Measurements from ENCODE around the gene NGFR.

The NGFR gene

GRCh38 chr17:49491192-49491769 is 3.8 kb upstream of the NGFR start:
- CTCF ChIA-PET, result interaction anchor here (0.6 to 2.5 kb wide), 4 partner anchors 19 to 66 kb away, joined by 3 to 16 read pairs (median 4); no protein-coding TSS in a partner anchor
- POLR2A ChIA-PET (ENCODE audit: low non-redundant PET), result interaction anchor here (0.6 kb wide), 2 partner anchors 10 to 55 kb away, joined by 4 to 8 read pairs; no protein-coding TSS in a partner anchor
- no peak overlapping the region for H3K27ac ChIP-seq
- TF ChIP-seq CTCF (conservative IDR thresholded peaks at IDR 0.05; ENCODE audit: low read depth), result no peak
- DNase-seq (ENCODE audit: low spot score), result no peak

- no peak for DNase-seq (ENCODE audit: low spot score)
- no peak overlapping the region for H3K27ac ChIP-seq
- CTCF ChIA-PET, result interaction anchor here (0.6 to 4.0 kb wide), 6 partner anchors 19 to 75 kb away, joined by 3 to 90 read pairs (median 4); no protein-coding TSS in a partner anchor
- POLR2A ChIA-PET (ENCODE audit: low non-redundant PET), result no interaction called here
- TF ChIP-seq CTCF (conservative IDR thresholded peaks at IDR 0.05; ENCODE audit: low read depth), result no peak
Measured at GRCh38 chr17:49494399-49494985, 601 bp upstream of the NGFR start.

GRCh38 chr17:49495842-49496182 is 719 bp downstream of the NGFR start:
- no peak overlapping the region for H3K27ac ChIP-seq
- TF ChIP-seq CTCF (conservative IDR thresholded peaks at IDR 0.05; ENCODE audit: low read depth), result no peak
- CTCF ChIA-PET, result interaction anchor here (0.5 to 4.0 kb wide), 24 partner anchors 10 to 1845 kb away, joined by 3 to 90 read pairs (median 4); no protein-coding TSS in a partner anchor
- DNase-seq (ENCODE audit: low spot score), result no peak
- POLR2A ChIA-PET (ENCODE audit: low non-redundant PET), result no interaction called here

- CTCF ChIA-PET, result interaction anchor here (0.5 to 4.0 kb wide), 28 partner anchors 9 to 1846 kb away, joined by 3 to 90 read pairs (median 4); no protein-coding TSS in a partner anchor
- peak; percentile 56 for DNase-seq (ENCODE audit: low spot score)
- H3K27ac ChIP-seq, result no peak overlapping the region
- POLR2A ChIA-PET (ENCODE audit: low non-redundant PET), result no interaction called here
- TF ChIP-seq CTCF (conservative IDR thresholded peaks at IDR 0.05; ENCODE audit: low read depth), result peak; percentile 96
Measured at GRCh38 chr17:49496183-49496866, 1.2 kb downstream of the NGFR start.

GRCh38 chr17:49496867-49497147 is 1.7 kb downstream of the NGFR start:
- ChIA-PET CTCF (interaction anchor here (0.5 to 4.0 kb wide), 20 partner anchors 9 to 242 kb away, joined by 3 to 90 read pairs (median 4); no protein-coding TSS in a partner anchor), POLR2A (ENCODE audit: low non-redundant PET) (no interaction called here)
- TF ChIP-seq CTCF (conservative IDR thresholded peaks at IDR 0.05; ENCODE audit: low read depth), result no peak
- peak overlapping the region; percentile 5; the same call in 1 of the 2 replicates for H3K27ac ChIP-seq
- DNase-seq (ENCODE audit: low spot score), result no peak

GRCh38 chr17:49497148-49498028 is 2.3 kb downstream of the NGFR start:
- ChIA-PET POLR2A (ENCODE audit: low non-redundant PET) (no interaction called here), CTCF (interaction anchor here (0.5 to 4.0 kb wide), 21 partner anchors 8 to 242 kb away, joined by 3 to 90 read pairs (median 4); no protein-coding TSS in a partner anchor)
- H3K27ac ChIP-seq, result peak overlapping the region; percentile 5; the same call in 1 of the 2 replicates
- peak; percentile 37 for DNase-seq (ENCODE audit: low spot score)
- no peak for TF ChIP-seq CTCF (conservative IDR thresholded peaks at IDR 0.05; ENCODE audit: low read depth)
